Fibroblast of mammary gland (primary cell): Measurements from ENCODE around the gene LYPLA2.

Experiments
- DNase-seq: peaks from one replicate; pipeline ENCODE4 v3.0.0-alpha.2; 2010; ENCODE audit warnings: low read depth
- H3K4me3 ChIP-seq: 2 replicates; pipeline ENCODE4 v1.5.1; 2011; ENCODE audit warnings: low read depth, mild to moderate bottlenecking, low read length, moderate library complexity; ENCODE audit not compliant: control insufficient read depth
- CTCF ChIP-seq: conservative IDR thresholded peaks from 2 replicates; pipeline ENCODE4 v1.5.1; 2011; ENCODE audit warnings: low read depth, low read length, inconsistent platforms; ENCODE audit not compliant: control insufficient read depth, insufficient read depth

Gene LYPLA2

DNA sequence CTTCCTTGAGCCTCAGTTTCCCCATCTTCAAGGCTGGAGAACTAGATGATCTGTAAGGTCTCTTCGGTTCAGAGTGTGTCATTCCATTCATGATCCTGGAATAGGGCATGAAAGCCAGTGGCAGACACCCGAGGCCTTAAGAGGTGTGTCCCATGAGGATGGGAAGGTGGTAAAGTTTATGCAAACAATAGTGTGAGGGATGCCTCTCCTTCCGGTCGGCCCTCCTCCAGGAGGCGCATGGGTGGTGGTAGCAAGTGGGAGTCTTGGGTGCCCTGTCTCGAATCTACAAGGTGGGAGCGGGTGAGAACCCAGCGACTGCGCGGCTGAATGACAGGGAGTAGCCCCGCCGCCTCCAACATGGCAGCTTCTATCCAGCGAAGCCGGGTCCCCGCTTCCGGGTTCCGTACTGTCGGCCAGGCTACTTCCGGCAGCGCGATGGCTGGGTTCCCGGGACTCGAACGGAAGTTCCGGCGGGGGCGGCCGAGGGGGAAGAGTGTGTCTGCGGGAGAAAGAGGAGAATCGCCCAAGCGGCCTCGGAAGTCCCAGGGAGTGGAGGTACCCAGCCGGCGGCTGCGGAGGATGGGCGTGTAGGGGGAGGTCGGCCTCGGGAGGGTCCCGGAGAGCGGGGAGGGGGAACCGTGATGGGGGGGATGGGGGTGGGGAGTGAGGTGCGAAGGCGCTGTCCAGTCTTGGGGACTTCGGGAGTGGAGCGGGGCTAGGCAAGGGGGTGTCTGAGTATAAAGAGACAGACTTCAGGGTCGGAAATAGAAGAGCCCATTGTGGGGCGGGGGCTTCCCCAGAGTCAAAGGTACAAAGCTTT lies at the start of gene LYPLA2:
Gene LYPLA2 (plus strand): TSS at position 450 of the 820 bp plus-strand sequence. CDS start 1,538 bp downstream, outside the sequence.
- no peak for TF ChIP-seq CTCF
- peak within 1 kb of the TSS; percentile 90 for H3K4me3 ChIP-seq

GRCh38 chr1:23741609-23742008 lies 49.3 kb upstream of the LYPLA2 start:
- DNase-seq, result no peak
- TF ChIP-seq CTCF, result no peak
- no peak overlapping the region for H3K4me3 ChIP-seq

More for the DNA sequence above, at the start of gene LYPLA2:
- DNase-seq, result peak; percentile 85

- no peak for TF ChIP-seq CTCF
- no peak for DNase-seq
- peak overlapping the region; percentile 82 for H3K4me3 ChIP-seq
Observed at GRCh38 chr1:23742670-23743286, 48.2 kb upstream of the LYPLA2 start.

GRCh38 chr1:23743287-23744152 lies 47.4 kb upstream of the LYPLA2 start, which contains the start of gene ELOA:
TSS of gene ELOA (plus strand) at chr1:23743471. CDS start at chr1:23743504, 33 bp downstream.
- peak within 1 kb of the TSS; percentile 82 for H3K4me3 ChIP-seq
- TF ChIP-seq CTCF, result no peak
- peak; percentile 43 for DNase-seq

DNA sequence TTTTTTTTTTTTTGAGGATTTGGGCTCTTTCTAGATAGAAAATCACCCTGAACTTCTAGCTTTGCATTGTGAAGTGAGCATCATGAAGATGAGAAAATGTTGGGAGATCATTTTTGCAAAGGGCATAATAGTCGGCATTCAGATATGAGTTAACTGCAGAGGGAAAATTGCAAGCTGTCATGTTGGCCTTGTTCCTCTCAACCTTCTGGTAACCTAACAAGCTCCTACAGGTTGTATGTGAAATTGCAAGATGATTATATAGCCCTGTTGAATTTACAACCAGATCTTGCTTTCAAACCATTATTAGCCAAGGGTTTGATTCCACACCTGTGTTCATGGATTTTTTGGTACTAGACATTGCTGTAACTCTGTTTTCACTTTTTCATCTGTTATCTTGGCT lies 45.4 kb upstream of the LYPLA2 start:
- peak overlapping the region; percentile 82 for H3K4me3 ChIP-seq
- peak; percentile 59 for DNase-seq
- TF ChIP-seq CTCF, result peak; percentile 40

GRCh38 chr1:23748016-23748415 lies 42.9 kb upstream of the LYPLA2 start:
- no peak for TF ChIP-seq CTCF
- no peak overlapping the region for H3K4me3 ChIP-seq
- no peak for DNase-seq
